HG03097 (cell line): ENCODE results near the gene PPP1CA.
"Not testable (repeated sequence)": the region's sequence is repeated elsewhere in the genome, so short reads cannot be mapped to it uniquely, and the experiment has no call there.

Experiments
- ATAC-seq: cut with Tn5 transposase; IDR thresholded peaks from one replicate; pipeline ENCODE4 v1.9.1; 2021; ENCODE audit not compliant: unreplicated experiment, low FRiP score

Gene PPP1CA

DNA sequence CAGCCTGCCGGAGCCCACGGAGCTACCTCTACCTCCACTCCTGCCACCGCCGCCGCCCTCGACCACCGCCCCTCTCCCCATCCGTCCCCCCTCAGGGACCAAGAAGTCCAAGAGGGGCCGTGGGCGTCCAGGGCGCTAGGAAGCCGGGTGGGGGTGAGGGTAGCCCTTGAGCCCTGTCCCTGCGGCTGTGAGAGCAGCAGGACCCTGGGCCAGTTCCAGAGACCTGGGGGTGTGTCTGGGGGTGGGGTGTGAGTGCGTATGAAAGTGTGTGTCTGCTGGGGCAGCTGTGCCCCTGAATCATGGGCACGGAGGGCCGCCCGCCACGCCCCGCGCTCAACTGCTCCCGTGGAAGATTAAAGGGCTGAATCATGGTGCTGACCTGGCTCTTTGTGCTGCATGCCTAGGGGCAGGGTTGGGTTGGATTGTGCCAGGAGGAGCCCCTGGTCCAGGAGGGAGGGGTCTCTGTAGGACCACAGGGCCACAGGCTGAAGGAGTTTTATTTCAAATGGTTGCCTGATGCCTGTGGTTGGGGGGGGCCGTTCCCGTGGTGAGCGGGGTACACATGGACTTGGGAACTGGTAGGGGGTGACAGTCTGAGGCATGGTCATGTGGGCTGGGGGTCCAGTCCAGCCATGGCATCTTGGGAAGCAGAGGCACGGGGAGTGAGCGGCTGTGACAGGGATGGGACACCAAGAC lies 33.5 kb upstream of the PPP1CA start:
- no peak for ATAC-seq

DNA sequence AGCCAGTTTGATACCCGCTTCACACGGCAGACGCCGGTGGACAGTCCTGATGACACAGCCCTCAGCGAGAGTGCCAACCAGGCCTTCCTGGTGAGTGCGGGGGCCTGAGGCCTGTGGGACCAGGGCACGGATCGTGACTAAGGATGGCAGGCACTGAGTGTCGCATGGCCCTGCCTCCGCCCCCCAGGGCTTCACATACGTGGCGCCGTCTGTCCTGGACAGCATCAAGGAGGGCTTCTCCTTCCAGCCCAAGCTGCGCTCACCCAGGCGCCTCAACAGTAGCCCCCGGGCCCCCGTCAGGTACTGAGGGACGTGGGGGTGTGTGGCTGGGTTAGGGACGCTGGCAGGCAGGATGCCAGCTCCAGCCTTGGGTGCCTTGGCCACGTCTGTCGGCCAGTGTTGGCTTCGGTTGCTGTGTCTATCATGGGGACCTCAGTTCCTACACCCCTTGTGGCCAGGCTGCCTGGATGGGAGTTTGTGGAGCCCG lies 32.8 kb upstream of the PPP1CA start:
- no peak for ATAC-seq

GRCh38 chr11:67433536-67434394 lies 32.1 kb upstream of the PPP1CA start:
- ATAC-seq, result no peak

GRCh38 chr11:67432655-67433349 lies 31.1 kb upstream of the PPP1CA start:
- ATAC-seq, result no peak

DNA sequence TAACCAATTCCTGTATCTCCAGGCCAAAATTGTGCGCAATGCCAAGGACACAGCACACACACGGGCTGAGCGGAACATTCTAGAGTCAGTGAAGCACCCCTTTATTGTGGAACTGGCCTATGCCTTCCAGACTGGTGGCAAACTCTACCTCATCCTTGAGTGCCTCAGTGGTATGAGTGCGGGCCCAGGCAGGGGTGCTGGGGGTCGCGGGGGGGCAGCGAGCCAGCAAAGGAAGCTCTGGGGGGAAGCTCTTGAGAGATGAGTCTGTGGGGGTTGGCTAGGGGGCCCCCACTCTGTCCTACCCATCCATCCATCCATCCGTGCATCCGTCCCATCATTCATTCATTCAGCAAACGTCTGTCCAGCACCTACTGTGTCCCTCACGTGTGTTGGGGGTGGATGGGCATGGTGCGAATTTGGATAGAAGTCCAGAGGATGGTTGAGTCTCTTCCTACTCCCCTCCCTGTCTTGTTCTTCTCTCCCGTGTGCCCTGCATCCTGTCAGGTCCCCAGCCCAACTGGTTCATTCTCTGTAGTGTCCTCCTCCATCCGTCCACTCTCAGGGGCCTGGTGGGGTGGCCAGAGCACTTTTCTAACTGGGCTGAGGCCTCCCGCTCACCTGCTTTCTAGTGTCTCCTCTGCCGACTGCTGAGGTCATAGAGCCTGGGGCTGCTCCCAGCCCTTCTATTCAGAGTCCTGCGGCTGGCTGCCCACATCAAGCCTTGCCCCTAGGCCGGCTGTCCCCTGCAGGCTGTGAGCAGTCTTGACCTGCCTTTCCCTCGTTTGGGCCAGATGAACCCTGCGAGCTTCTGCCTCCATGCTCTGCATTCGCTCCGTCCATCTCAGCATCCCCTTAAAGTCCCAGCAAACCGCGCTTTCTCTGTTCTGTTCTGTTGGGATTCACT lies 29.9 kb upstream of the PPP1CA start:
- ATAC-seq, result no peak

DNA sequence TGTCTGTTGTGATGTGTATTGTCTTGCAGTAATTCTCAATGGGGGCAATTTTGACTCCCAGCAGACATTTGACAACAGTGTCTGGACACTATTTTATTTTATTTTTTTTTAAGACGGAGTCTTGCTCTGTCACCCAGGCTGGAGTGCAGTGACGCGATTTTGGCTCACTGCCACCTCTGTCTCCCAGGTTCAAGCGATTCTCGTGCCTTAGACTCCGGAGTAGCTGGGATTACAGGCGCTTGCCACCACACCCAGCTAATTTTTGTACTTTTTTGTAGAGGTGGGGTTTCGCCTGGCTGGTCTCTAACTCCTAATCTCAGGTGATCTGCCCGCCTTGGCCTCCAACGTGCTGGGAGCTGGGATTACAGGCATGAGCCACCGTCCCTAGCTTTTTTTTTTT lies 28.1 kb upstream of the PPP1CA start:
- ATAC-seq, result no peak

GRCh38 chr11:67429038-67429668 lies 27.5 kb upstream of the PPP1CA start:
- no peak for ATAC-seq

DNA sequence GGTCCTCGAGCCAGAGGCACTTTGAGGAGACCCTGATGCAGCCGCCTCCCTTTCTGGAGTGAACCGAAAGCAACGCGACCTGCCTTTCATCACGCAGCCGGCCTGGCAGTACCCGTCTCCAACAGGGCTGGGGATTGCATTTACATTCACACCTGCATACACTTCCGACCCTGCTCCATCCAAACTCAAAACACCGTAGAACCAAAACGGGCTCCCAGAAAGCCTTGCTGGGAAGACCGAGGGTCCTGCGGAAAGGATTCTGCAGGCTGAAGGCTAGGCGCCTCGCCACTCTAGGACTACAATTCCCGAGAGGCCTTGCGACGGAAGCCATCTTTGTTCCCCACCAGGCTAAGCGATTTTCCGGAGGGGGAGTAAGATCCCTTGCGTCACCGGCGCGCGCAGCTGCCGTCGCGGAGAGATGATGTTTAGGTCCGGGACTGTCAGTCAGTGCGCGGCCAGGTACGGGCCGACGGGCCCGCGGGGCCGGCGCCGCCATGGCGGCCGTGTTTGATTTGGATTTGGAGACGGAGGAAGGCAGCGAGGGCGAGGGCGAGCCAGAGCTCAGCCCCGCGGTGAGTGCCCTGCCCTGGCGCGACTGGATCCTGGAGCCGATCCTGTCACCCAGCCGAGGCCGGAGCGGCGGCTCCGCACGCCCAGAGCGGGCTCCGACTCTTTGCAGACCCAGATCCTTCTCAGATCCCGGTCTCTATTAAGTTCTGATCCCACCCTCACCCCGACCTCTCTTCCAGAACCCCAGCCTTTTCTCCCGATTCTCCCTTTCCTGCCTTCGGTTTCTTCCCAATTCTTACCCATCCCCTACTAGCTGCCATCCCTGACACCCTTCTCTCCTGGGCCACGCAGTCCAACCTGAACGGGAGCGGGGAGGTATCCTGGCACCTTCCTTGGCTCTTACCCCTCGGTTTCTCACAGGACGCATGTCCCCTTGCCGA lies 26.7 kb upstream of the PPP1CA start, which contains the start of gene RPS6KB2:
Gene RPS6KB2 (plus strand): TSS at position 443 of the 950 bp plus-strand sequence. CDS start 52 bp downstream, at position 495.
- ATAC-seq, result peak; percentile 84

DNA sequence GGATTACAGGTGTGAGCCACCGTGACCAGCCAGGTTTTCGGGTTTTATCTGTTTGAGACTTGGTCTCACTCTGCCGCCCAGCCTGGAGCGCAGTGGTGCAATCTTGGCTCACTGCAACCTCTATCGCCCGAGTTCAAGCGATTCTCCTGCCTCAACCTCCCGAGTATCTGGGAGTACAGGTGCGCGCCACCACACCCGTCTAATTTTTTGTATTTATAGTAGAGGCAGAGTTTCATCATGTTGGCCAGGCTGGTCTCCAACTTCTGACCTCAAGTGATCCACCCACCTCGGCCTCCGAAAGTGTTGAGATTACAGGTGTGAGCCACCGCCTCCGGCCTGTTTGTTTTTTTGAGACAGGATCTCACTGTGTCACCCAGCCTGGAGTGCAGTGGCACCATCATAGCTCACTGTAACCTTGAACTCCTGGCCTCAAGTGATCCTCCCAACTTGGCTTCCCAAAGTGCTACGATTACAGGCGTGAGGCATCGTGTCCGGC lies 25.8 kb upstream of the PPP1CA start:
- not testable (repeated sequence) for ATAC-seq

DNA sequence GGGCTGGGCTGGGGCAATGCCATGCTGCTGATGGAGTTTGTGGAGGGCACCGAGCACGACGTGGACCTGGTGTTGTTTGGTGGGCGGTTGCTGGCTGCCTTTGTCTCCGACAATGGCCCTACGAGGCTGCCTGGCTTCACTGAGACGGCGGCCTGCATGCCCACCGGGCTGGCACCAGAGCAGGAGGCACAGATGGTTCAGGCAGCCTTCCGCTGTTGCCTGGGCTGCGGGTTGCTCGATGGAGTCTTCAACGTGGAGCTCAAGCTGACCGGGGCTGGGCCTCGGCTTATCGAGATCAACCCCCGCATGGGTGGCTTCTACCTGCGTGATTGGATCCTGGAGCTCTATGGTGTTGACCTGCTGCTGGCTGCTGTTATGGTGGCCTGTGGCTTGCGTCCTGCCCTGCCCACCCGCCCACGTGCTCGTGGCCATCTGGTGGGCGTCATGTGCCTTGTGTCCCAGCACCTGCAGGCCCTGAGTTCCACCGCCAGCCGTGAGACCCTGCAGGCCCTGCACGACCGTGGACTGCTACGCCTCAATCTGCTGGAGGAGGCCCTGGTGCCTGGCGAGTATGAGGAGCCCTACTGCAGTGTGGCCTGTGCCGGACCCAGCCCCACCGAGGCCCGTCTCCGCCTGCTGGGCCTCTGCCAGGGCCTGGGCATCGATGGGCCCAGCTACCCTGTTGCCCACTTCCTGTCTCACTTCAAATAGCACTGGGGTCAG lies 22.4 kb upstream of the PPP1CA start:
- ATAC-seq, result no peak

DNA sequence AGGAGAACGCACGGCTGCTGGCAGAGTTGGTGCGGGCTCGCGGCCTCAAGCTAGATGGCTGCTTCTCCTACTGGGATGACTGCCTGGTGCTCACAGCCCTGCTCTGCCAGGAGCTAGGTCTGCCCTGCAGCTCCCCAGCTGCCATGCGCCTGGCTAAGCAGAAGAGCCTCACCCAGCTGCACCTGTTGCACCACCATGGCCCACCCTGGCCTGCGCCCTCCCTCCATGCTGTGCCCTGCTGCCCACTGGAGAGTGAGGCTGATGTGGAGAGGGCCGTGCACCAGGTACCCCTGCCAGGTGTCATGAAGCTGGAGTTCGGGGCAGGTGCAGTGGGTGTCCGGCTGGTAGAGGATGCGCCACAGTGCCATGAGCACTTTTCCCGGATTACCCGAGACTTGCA lies 21.8 kb upstream of the PPP1CA start:
- ATAC-seq, result no peak

DNA sequence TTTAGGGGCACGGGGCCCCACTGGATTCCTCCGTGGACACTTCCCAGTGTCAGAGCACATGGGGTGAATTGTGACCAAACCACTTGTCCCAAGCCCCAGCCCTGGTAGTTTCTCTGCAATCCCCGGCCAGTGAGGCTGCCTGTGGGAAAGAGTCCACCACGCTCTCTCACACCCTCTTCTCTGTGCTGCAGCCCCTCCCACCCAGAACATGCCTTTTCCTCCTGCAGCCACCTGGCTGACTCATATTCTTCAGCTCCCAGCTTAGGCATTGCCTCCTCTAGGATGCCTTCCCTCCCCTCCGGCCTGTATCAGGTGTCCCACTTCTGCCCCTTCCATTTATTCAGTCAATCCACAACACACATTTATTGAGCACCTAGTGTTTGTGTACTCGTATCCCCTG lies 21.2 kb upstream of the PPP1CA start:
- ATAC-seq, result no peak

DNA sequence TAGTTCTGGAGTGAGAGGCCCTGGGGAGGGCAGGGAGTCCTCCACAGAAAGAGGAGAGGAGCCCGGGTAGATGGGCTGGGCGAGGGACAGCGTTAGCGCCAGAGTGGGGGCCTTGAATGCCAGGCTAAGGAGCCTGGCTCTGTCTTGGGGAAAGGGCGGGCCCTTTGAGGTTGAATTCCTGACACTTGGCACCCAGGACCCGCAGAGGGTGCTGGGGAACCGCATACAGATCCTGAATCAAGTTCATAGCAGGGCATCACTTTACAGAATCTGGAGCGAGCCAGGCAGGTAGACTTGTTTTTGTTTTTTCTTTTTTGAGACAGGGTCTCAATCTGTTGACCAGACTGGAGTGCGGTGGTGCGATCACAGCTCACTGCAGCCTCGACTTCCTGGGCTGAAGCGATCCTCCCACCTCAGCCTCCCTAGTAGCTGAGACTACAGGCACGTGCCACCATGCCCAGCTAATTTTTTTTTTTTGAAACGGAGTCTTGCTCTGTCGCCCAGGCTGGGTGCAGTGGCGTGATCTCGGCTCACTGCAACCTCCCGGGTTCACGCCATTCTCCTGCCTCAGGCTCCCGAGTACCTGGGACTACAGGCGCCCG lies 19.9 kb upstream of the PPP1CA start:
- no peak for ATAC-seq

DNA sequence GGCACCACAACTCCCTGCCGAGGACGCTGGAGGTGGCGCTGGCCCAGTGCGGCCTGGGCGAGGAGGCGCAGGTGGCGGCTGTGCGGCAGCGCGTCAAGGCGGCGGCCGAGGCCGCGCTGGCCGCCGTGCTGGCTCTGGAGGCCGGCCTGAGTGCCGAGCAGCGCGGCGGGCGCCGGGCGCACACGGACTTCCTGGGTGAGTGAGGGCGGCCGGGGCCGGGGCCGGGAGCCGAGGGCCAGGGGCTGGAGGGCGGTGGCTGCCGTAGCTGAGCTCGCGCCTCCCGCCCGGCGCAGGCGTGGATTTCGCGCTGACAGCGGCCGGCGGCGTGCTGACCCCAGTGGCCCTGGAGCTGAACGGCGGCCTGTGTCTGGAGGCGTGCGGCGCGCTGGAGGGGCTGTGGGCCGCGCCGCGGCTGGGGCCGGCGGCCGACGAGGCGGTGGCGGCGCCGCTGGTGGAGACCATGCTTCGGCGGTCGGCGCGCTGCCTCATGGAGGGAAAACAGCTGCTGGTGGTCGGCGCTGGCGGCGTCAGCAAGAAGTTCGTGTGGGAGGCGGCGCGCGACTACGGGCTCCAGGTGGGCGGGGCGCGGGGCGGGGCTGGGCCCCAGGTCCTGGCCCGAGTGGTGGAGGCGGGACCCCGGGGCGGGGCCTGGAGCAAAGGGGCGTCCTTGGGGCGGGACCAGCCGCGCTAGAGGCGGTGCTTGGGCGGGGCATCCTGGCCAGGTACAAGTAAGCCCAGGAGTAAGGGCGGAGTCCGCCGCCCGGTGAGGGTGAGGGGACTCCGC lies 19.2 kb upstream of the PPP1CA start:
- peak; percentile 74 for ATAC-seq

DNA sequence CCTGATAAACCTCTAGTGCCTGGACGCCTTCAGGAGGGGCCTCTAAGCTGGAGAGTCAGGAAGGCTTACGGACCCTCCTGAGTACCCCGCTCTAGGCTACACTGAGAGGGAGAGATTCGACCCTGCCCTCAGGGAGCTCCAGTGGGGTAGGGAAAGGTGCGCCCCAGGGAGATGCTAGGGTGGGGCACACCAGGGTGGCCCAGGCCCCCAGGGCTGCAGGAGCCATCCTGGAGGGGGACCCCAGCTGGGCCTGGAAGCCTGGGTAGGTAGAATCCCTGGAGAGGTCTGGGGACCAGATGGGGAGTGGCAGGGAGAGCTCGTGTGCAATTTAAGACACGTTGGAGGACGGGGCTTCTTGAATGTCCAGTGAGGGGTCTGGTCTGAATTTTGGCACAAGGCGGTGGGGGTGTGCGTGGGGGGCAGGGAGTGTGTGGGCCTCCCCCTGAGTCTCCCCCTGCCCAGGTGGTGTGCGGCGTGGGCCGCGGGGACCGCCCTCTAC lies 18.5 kb upstream of the PPP1CA start:
- ATAC-seq, result no peak

DNA sequence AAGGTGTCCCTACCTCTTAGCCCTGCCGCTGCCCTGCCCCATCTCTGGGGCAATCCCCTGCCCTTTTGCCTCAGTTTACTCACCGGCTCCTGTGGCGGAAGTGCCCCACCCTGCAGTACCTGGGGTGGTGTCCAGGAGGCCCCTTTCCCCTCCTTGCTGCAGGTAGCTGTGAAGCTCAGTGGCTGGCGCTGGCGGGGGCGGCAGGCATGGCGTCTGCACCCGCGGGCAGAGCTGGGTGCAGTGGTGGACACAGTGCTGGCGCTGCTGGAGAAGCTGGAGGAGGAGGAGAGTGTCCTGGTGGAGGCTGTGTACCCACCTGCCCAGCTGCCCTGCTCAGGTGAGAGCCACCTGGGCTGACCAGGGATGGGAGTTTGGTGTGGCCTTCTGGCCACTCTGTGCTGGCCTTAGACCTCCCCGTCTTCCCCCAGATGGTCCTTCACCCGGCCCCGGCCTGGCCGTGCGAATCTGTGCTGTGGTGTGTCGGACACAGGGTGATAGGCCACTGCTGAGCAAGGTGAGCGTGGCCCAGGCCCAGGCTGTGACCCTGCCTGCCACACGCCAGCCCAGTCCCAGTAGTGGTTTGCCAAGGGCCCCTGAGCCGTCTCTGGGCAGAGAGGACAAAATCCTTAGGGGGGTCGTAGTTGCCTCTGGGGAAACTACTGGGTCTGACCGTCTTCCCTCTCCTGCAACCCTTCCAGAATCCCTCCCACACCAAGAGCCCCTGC lies 17.8 kb upstream of the PPP1CA start:
- ATAC-seq, result no peak
